ENCODE results near the gene HTR2A.
"Not testable (repeated sequence)": the region's sequence is repeated elsewhere in the genome, so short reads cannot be mapped to it uniquely, and the experiment has no call there.

The HTR2A gene

GRCh38 chr13:46866150-46866549 lies 30.7 kb downstream of the HTR2A start:
- DNase-seq: no peak

DNA sequence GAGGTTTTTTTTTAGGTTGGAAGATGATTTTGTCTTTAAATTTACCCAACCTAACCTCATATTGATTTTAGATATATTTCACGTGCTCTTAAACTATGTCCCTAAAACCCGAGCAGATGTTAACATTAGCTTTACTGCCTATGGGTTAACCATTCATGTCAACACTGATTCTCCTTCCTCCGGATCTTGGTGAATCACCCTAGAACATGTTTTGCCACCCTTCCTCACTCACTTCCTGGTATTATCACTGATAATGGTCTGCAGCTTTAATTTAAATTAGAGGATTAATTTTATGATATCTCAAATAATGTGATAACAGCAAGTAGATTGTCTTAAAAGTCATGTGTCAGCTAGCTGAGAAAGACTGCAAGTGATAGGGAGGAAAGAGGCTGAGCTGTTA lies 31.9 kb downstream of the HTR2A start:
- no peak for DNase-seq

GRCh38 chr13:46861959-46862358 lies 34.9 kb downstream of the HTR2A start:
- DNase-seq: no peak

DNA sequence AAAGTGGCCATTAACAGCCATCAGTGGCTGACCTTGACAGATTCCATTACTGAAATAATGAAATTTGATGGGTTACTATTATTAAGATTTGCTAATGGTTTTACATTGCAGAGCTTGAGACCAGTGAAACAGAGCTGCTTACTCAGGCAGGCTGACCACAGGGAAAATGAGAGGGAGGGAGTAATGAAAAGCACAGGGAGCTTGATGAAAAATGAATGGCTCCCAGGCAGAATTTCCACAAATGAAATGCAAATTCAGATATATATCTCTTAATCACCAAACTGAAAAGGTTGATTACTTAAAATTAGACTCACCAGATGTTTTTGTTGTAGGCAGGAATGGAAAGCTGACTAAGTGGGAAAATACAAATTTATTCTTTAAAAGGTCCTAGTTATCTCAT lies 36.1 kb downstream of the HTR2A start:
- no peak for DNase-seq

GRCh38 chr13:46858776-46859175 lies 38.1 kb downstream of the HTR2A start:
- no peak for DNase-seq

- no peak for DNase-seq
These were observed 38.7 kb downstream of the HTR2A start for GRCh38 chr13:46858163-46858562.

DNA sequence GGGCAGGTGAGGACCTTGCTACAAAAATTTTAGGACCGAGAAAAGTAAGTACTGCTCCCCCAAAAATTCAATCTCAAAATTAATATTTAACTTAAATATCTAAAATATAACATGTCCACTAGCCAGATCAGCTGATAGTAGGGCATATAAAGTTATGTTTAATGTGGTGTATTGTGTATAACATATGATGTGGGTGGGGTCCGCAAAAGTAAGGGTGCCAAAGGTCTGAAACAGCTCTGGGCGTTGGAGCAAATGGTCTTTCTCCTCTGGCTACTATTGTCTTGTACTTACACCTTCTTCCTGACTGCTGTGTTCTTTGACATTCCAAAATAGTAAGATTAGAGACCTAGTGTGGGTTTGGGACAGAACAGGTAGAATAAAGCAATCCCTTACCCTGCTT lies 41.2 kb downstream of the HTR2A start:
- no peak for DNase-seq

DNA sequence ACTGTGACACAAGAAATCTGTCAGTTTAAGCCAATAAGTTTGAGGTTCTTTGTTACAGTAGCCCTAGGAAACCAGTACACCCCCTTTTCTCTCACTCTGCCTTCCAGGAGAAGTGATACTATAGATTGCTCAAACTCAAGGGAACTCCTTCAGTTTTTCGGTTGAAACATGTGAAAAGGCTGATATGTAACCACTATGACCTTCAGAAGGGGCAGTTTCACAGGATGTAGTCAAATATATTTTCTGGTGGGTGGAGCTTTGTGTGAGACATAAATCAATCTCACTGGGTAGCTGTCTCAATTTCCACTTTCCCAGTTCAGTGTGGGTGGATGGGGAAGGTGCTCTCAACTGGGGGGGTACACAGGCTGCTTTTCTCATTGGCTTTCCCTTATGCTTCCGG lies 41.7 kb downstream of the HTR2A start:
- no peak for DNase-seq

- DNase-seq: no peak
These were observed 44.7 kb downstream of the HTR2A start for GRCh38 chr13:46852168-46852567.

DNA sequence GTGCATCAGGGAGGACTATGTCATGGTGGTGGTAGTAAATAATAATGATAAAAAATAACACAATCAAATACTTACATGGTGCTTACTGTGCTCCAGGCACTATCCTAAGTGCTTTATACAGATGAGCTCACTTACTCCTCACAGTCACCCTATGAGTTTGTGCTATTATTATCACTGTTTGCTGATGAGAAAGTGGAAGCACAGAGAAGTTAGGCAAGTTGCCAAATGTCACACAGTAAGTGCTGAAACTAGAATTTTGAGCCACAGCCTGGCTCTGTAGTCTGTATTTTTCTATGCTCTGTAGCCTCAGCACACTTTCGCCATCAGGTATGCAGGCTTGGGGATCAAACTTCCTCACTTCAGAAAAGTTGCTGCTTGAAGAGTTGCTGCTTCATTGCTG lies 46.6 kb downstream of the HTR2A start:
- no peak for DNase-seq

GRCh38 chr13:46846726-46847125 lies 50.1 kb downstream of the HTR2A start:
- DNase-seq: peak in 1 of 2 experiments; percentile 11

DNA sequence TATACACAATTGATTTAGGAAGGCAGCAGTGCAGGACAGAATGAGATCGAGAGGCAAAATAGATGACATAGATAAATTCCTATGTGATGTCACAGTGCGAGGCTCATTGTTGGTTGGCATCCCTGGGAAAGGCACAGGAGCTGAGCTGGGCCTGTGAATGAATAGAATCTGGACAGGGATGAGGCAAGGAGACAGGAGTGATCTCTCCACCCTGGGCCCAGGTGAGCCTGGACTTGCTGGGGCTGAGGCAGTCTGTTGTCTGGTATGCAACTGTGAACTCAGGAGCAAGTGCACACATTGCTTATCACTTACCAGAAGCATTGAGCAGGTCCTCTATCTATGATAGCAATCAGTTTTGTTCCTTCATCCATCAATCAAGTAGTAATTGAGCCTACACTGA lies 51.7 kb downstream of the HTR2A start:
- no peak for DNase-seq

DNA sequence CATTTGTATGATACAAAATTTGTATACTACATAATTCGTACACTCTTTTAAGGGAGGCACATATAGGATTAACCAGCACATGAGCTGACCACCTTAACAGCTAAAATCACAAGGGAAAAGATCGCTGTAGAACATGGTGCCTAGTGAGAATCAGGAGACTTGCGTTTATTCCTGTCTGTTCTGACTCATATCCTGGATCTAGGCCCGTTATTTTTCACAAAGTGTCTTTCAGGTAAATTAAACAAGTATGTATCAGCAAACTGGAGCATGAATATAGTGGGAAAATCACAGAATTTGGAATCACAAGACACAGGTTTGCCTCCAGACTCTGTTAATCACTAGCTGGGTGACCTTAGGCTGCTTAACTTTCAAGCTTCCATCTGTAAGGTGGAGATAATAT lies 52.4 kb downstream of the HTR2A start:
- DNase-seq: no peak

- no peak for DNase-seq
These were observed 57.5 kb downstream of the HTR2A start for GRCh38 chr13:46839399-46839798.

- no peak for DNase-seq
These were observed 62.2 kb downstream of the HTR2A start for GRCh38 chr13:46834657-46835056.

DNA sequence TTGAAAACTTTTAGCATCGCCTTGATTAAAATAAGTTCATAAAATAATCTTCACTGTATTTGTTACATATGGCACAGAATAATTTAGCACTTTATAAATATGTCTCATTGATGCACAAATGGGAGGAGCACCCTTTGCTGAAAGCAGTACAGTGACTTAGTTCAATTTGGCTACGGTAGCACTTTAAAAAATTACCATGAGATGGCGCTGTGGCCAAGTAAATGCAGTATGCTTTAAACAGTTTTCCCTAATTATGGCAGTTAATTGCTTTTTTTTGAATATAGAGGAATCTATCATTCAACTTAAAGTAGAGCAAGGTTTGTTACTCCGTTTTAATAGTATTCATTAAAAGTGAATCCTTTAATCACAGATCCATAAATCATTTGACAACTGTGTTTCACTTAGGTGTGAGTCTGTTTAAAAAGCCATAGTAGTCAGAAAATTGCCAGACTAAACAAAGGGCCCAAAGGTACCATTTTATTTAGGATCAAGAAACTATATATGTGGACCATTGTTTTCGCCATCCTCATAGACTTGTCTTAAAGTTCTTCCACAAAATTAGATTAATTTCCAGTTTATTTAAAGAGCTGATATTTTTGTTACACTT lies 65.2 kb downstream of the HTR2A start:
- no peak for DNase-seq

DNA sequence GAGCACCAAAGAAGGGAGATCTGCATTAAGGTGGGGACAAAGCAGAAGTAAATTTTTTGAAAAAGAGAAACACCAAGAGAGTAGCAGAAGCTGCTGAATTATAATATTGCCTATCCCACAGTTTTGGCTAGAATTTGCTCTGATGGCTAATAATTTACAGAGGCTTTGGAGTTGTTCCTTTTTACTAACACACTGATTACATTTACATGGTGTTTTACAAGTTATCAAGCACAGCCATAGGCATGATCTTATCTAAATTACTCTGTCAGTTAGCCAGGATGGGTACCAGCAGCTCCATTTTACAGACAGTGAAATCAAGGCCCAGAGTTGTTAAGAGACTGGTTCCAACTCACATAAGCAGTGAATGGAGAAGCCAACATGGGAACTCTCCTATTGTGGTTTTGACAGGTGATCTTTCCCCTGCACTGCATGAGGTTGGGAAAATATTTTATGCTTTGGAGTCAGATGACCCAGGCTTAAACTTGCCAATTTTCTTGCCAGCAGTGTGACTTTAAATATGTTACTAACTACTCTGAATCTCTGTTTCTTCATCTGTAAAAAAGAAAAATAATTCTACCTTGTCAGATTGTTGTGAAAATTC lies 66.3 kb downstream of the HTR2A start:
- DNase-seq: no peak

- no peak for DNase-seq
These were observed 74.3 kb downstream of the HTR2A start for GRCh38 chr13:46822551-46822950.

GRCh38 chr13:46817838-46818476 lies 78.9 kb downstream of the HTR2A start:
- DNase-seq: no peak

GRCh38 chr13:46817095-46817494 lies 79.8 kb downstream of the HTR2A start:
- DNase-seq: no peak

DNA sequence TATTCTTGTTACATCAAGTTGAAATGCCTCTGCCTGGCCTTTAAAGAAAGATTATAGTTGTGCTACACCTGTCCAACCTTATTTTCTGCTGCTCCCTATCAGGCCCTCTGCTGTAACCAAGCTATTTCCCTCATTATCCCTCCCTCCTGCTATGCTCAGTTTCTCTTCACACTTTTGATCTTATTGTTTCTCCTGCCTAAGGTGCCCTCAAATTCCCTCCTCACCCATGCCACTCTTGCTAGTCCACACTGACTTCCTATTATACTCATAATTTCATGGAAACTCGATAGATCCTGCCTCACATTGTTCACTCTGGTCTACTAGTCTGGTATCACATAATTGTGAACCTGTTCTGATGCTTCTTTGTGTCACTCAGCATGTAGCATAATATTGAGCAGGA lies 80.5 kb downstream of the HTR2A start:
- DNase-seq: no peak

DNA sequence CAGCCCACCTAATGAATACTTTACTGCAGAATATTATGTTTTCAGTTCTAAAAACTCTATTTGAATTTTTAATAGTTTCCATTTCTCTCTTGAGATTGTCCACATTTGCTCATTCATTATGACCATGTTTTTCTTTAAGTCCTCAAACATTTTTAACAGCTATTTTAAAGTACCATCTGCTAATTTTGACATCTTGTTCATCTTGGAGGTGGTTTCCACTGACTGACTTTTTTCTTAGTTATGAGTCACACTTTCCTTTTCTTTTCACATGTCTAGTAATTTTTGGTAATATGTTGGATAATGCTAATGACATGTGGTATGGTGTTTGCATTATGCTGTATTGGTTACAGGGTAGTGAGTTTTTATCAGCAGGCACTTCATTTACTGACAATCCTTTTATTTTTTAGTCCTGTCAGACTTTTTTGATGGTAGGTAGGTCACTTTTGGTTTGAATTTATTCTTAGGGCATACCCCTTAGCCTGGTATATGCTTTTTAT lies 84.5 kb downstream of the HTR2A start:
- DNase-seq: no peak

- no peak for DNase-seq
These were observed 86.4 kb downstream of the HTR2A start for GRCh38 chr13:46810440-46810839.

DNA sequence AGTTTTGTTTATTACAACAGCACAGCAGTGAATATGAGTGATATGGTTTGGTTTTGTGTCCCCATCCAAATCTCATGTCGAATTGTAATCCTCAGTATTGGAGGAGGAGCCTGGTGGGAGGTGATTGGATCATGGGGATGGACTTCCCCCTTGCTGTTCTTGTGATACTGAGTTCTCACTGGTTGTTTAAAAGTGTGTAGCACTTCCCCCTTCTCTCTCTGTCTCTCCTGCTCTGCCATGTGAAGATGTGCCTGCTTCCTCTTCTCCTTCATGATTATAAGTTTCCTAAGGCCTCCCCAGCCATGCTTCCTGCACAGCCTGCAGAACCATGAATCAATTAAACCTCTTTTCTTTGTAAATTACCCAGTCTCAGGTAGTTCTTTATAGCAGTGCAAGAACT lies 91.9 kb downstream of the HTR2A start:
- DNase-seq: not testable (repeated sequence)

GRCh38 chr13:46804391-46804815 lies 92.5 kb downstream of the HTR2A start:
- DNase-seq: no peak
